GM12878 (cell line): ENCODE data around the gene RACK1.

Experiments
- CEBPZ ChIP-seq: fragments of 150-350 bp; IDR thresholded peaks from 2 replicates; pipeline ENCODE4 v1.6.1; 2016; ENCODE audit warnings: low read depth, low read length
- CREB1 ChIP-seq: IDR thresholded peaks from 2 replicates; pipeline ENCODE4 v1.6.1; 2012; ENCODE audit warnings: low read depth, mild to moderate bottlenecking, inconsistent platforms
- CTCF ChIP-seq, 3 experiments: IDR thresholded peaks in 2 of 3; conservative IDR thresholded peaks in 1 of 3; 2 replicates each; pipeline ENCODE4 v1.5.1; 2011; ENCODE audit warnings: low read depth in 3 of 3, low read length in 3 of 3, mild to moderate bottlenecking in 3 of 3, control low read depth in 2 of 3, moderate library complexity in 2 of 3, inconsistent platforms in 1 of 3, mixed read lengths in 1 of 3; ENCODE audit not compliant: control insufficient read depth in 2 of 3, insufficient read depth in 1 of 3; ENCODE audit errors: extremely low read depth in 1 of 3
- GATAD2B ChIP-seq: fragments of 450-650 bp; conservative IDR thresholded peaks from 2 replicates; pipeline ENCODE4 v1.6.1; 2017; ENCODE audit warnings: low read depth, mild to moderate bottlenecking, moderate library complexity
- NFYA ChIP-seq: IDR thresholded peaks from 2 replicates; pipeline ENCODE4 v1.6.1; 2011; ENCODE audit warnings: low read depth, mild to moderate bottlenecking, low read length, improper control_type of control experiment, borderline replicate concordance
- PAX8 ChIP-seq: fragments of 450-650 bp; IDR thresholded peaks from 2 replicates; pipeline ENCODE4 v1.6.1; 2017; ENCODE audit warnings: mild to moderate bottlenecking, moderate library complexity
- PBX3 ChIP-seq: IDR thresholded peaks from 2 replicates; pipeline ENCODE4 v1.6.1; 2011; ENCODE audit warnings: mild to moderate bottlenecking, low read depth, low read length, moderate library complexity; ENCODE audit not compliant: insufficient replicate concordance
- POLR2A ChIP-seq: IDR thresholded peaks from 2 replicates; pipeline ENCODE4 v1.6.1; 2011; ENCODE audit warnings: low read depth, mild to moderate bottlenecking, low read length
- RFX5 ChIP-seq: IDR thresholded peaks from 2 replicates; pipeline ENCODE4 v1.6.1; 2011; ENCODE audit warnings: low read depth, low read length, improper control_type of control experiment
- SMAD1 ChIP-seq: fragments of 450-650 bp; IDR thresholded peaks from 2 replicates; pipeline ENCODE4 v1.6.1; 2018; ENCODE audit warnings: mild to moderate bottlenecking, low read depth; ENCODE audit not compliant: partially characterized antibody
- SMC3 ChIP-seq: IDR thresholded peaks from 2 replicates; pipeline ENCODE4 v1.6.1; 2011; ENCODE audit warnings: low read length, improper control_type of control experiment, borderline replicate concordance
- TCF7 ChIP-seq: IDR thresholded peaks from 2 replicates; pipeline ENCODE4 v1.6.1; 2014; ENCODE audit warnings: antibody characterized with exemption, borderline replicate concordance
- ZNF207 ChIP-seq: fragments of 450-650 bp; IDR thresholded peaks from 2 replicates; pipeline ENCODE4 v1.6.1; 2014; ENCODE audit warnings: antibody characterized with exemption, mild to moderate bottlenecking, borderline replicate concordance
- ZNF274 ChIP-seq: IDR thresholded peaks from one replicate; pipeline ENCODE4 v1.8.0; 2011; ENCODE audit not compliant: insufficient read length, insufficient read depth

- TF ChIP-seq ZNF207, result no peak
- no peak for TF ChIP-seq CTCF (IDR thresholded peaks at IDR 0.05 in 2 of 3, conservative IDR thresholded peaks at IDR 0.05 in 1 of 3; ENCODE audit: control insufficient read depth in 2 of 3, extremely low read depth in 1 of 3, insufficient read depth in 1 of 3, low read depth in 3 of 3, low read length in 3 of 3)
- no peak for TF ChIP-seq PBX3
- no peak for TF ChIP-seq SMAD1
- TF ChIP-seq POLR2A, result no peak
- TF ChIP-seq ZNF274, result no peak
- no peak for TF ChIP-seq RFX5
- no peak for TF ChIP-seq CEBPZ
- no peak for TF ChIP-seq TCF7
- TF ChIP-seq SMC3, result no peak
- no peak for TF ChIP-seq GATAD2B
- no peak for TF ChIP-seq NFYA
- no peak for TF ChIP-seq CREB1
- no peak for TF ChIP-seq PAX8
These were observed 31.6 kb downstream of the RACK1 start for GRCh38 chr5:181212080-181212479.
